Measurements from ENCODE around the gene PRR15L.

Gene PRR15L

GRCh38 chr17:47917581-47917980 lies 40.1 kb downstream of the PRR15L start:
- H3K4me1 ChIP-seq (ENCODE audit: control insufficient read depth in 1 of 2, insufficient read depth in 1 of 2, low read depth in 1 of 2, low read length in 1 of 2) = peaks cover 12 to 13% of the 10 kb centered on the region in 2 experiments
- H3K27me3 ChIP-seq = no peaks in the 10 kb centered on the region
- H3K36me3 ChIP-seq = peaks cover 39% of the 10 kb centered on the region
- H3K27ac ChIP-seq = no peak overlapping the region
- H3K9me3 ChIP-seq = no peaks in the 10 kb centered on the region
- no peak for TF ChIP-seq CTCF (IDR thresholded peaks at IDR 0.05)
- no peak overlapping the region for H3K4me3 ChIP-seq (ENCODE audit: low read depth in 1 of 2, low read length in 1 of 2)

- Histone ChIP-seq H3K4me3 (ENCODE audit: low read depth in 1 of 2, low read length in 1 of 2) (no peak overlapping the region), H3K4me1 (ENCODE audit: control insufficient read depth in 1 of 2, insufficient read depth in 1 of 2, low read depth in 1 of 2, low read length in 1 of 2) (peaks cover 12 to 13% of the 10 kb centered on the region in 2 experiments), H3K27ac (no peak overlapping the region), H3K9me3 (no peaks in the 10 kb centered on the region), H3K27me3 (no peaks in the 10 kb centered on the region), H3K36me3 (peaks cover 31% of the 10 kb centered on the region)
- TF ChIP-seq CTCF (IDR thresholded peaks at IDR 0.05) = no peak
Measured at GRCh38 chr17:47916489-47917208, 41.0 kb downstream of the PRR15L start.

- peaks cover 23% of the 10 kb centered on the region for H3K36me3 ChIP-seq
- H3K4me1 ChIP-seq (ENCODE audit: control insufficient read depth in 1 of 2, insufficient read depth in 1 of 2, low read depth in 1 of 2, low read length in 1 of 2) = peaks cover 12 to 13% of the 10 kb centered on the region in 2 experiments
- no peak overlapping the region for H3K27ac ChIP-seq
- no peak overlapping the region for H3K4me3 ChIP-seq (ENCODE audit: low read depth in 1 of 2, low read length in 1 of 2)
- H3K27me3 ChIP-seq = no peaks in the 10 kb centered on the region
- no peaks in the 10 kb centered on the region for H3K9me3 ChIP-seq
- no peak for TF ChIP-seq CTCF (IDR thresholded peaks at IDR 0.05)
Measured at GRCh38 chr17:47915776-47916398, 41.8 kb downstream of the PRR15L start.

DNA sequence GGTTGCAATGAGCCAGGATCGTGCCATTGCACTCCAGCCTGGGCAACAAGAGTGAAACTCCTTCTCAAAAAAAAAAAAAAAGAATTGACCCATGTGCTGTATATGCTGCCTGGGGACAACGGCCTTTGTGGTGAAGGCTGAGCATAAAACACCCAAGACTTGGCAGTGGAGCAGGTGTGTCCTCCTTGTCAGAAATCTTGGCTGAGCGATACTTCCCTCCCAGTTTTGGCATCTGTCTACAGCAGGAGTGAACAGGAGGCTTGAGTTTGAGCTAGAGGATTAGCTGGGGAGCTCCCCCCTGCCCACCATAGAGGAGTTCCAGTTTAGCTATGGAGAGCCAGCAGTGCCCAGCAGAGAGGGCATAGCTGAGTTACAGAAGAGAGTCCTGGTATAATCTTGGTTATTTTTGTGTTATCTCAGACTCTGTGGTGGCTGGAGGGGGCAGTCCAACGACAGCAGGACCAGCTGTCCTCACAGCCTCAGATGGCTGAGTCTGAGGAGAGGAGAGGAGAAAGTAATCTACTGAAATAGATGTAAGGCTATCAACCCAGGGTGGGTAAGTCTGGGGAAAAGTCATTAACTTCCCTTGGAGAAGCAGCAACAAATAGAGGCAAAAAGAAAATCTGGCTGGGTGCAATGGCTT lies 43.3 kb downstream of the PRR15L start:
- no peak for TF ChIP-seq CTCF (IDR thresholded peaks at IDR 0.05)
- H3K36me3 ChIP-seq = peaks cover 21% of the 10 kb centered on the region
- H3K27me3 ChIP-seq = no peaks in the 10 kb centered on the region
- no peaks in the 10 kb centered on the region for H3K9me3 ChIP-seq
- no peak overlapping the region for H3K4me3 ChIP-seq (ENCODE audit: low read depth in 1 of 2, low read length in 1 of 2)
- H3K4me1 ChIP-seq (ENCODE audit: control insufficient read depth in 1 of 2, insufficient read depth in 1 of 2, low read depth in 1 of 2, low read length in 1 of 2) = peaks cover 12 to 13% of the 10 kb centered on the region in 2 experiments
- no peak overlapping the region for H3K27ac ChIP-seq

- no peak for TF ChIP-seq CTCF (IDR thresholded peaks at IDR 0.05)
- Histone ChIP-seq H3K4me3 (ENCODE audit: low read depth in 1 of 2, low read length in 1 of 2) (no peak overlapping the region), H3K36me3 (peaks cover 21% of the 10 kb centered on the region), H3K9me3 (no peaks in the 10 kb centered on the region), H3K27me3 (no peaks in the 10 kb centered on the region), H3K4me1 (ENCODE audit: control insufficient read depth in 1 of 2, insufficient read depth in 1 of 2, low read depth in 1 of 2, low read length in 1 of 2) (peaks cover 8 to 9% of the 10 kb centered on the region in 2 experiments), H3K27ac (no peak overlapping the region)
Measured at GRCh38 chr17:47913050-47913449, 44.6 kb downstream of the PRR15L start.
